ENCODE data around the gene DHRSX.
"Not testable (repeated sequence)": the region's sequence is repeated elsewhere in the genome, so short reads cannot be mapped to it uniquely, and the experiment has no call there.

The DHRSX gene

GRCh38 chrX:2388669-2389068, 112.1 kb downstream of the DHRSX start:
- no peak for DNase-seq

DNA sequence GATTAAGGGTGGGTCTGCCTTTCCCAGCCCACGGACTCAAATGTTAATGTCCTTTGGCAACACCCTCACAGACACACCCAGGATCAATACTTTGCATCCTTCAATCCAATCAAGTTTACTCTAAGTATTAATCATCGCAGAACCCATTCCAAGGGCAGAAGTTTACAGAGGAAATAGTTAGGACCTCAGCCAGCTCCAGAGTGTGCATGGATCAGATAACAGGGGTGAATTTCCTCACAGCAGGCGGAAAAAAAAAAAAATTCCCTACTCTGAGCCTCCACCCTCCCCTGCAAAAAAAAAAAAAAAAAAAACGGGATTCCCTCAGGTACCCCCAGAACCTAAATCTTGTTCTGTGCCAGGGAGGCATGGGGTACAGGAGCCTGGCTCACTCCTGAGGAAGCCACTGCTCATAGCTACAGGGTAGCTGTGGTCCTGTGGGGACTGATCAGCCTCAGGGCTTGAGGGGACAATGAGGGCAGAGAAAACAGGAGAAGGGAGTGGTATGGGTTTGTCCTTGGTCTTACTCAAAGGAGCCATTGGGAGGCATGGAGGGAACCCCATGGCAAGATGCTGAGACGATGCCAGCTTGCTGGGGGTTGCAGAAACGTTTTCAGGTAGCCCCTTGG, 113.0 kb downstream of the DHRSX start:
- DNase-seq = no peak

DNA sequence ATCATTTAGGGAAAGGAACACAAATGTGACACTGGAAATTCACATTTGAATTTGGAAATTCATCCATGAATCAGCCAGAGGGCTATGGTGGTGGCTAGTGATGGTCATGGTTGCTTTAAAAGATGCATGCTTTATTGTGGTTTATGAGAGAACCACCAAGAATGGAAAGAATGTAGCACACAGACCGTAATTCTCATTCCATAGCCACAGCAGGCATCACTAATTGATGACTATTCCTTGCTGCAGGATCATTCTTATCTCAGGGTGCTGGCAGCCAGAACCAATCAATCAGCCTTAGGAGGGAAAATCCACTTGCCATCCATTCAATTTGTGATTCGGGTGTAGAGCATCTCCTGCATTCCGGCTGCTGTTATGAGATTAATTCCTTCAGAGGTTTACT, 115.6 kb downstream of the DHRSX start:
- DNase-seq = no peak

DNA sequence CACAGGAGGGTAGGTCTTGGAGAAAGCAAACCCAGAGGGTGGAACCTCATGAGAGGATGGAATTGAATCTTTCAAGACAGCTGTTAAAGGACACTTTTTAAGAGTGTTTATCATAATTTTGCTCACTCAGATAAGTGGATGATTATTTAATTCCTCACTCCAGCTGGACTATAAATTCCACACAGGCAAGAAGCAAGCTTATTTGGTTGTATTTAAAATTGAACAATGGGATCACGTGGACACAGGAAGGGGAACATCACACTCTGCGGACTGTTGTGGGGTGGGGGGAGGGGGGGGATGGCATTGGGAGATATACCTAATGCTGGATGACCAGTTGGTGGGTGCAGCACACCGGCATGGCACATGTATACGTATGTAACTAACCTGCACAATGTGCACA, 116.3 kb downstream of the DHRSX start:
- no peak for DNase-seq

GRCh38 chrX:2383735-2384134, 117.0 kb downstream of the DHRSX start:
- no peak for DNase-seq

- no peak for DNase-seq
Measured at GRCh38 chrX:2383144-2383543, 117.6 kb downstream of the DHRSX start.

DNA sequence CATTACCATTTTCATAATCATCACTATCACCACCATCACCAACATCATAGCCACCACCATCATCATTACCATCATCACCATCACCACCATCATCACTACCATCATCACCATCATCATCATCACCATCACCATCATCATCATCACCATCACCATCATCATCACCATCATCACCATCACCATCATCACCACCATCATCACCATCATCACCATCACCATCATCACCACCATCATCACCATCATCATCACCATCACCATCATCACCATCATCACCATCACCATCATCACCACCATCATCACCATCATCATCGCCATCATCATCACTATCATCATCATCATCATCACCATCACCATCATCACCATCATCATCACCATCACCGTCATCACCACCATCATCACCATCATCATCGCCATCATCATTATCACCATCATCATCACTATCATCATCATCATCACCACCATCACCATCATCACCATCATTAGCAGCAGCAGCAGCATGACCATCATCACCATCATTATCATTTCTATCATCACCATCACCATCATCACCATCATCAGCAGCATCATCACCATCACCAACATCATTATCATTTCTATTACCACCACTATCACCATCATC, 118.2 kb downstream of the DHRSX start:
- DNase-seq = not testable (repeated sequence)

- no peak for DNase-seq
Measured at GRCh38 chrX:2376166-2376565, 124.6 kb downstream of the DHRSX start.

DNA sequence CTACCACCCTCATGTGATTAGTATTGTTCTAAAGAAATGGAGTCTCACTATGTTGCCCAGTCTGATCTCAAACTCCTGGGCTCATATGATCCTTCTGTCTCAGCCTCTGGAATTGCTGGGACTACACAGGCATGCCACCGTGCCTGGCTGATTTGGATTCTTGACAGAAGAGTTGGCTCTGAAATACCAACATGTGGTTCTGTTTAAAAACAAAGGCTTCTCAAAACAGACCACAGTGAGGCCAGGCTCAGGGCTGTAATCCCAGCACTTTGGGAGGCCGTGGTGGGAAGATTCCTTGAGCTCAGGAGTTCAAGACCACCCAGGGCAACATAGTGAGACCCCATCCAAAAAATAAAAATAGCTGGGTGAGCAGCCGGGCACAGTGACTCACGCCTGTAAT, 126.7 kb downstream of the DHRSX start:
- no peak for DNase-seq

DNA sequence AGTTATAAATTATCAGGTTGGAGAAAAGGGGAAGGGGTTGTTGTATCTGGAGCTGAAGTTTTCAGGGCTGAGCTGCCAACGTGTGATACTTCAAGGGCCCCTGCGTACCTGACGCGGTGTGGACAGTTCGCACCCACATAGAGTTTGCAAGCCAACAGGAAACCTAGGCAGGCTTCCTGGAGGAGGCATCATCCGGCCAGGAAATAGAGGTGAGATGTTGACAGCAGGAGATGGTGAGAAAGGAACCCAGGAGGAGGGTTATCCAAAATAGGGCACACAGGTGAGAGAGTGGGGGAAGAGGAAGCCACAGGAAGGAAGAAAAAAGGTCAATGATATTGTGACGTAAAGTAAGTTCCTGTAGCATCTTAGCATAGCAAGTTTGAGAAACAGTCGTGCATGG, 127.2 kb downstream of the DHRSX start:
- no peak for DNase-seq

DNA sequence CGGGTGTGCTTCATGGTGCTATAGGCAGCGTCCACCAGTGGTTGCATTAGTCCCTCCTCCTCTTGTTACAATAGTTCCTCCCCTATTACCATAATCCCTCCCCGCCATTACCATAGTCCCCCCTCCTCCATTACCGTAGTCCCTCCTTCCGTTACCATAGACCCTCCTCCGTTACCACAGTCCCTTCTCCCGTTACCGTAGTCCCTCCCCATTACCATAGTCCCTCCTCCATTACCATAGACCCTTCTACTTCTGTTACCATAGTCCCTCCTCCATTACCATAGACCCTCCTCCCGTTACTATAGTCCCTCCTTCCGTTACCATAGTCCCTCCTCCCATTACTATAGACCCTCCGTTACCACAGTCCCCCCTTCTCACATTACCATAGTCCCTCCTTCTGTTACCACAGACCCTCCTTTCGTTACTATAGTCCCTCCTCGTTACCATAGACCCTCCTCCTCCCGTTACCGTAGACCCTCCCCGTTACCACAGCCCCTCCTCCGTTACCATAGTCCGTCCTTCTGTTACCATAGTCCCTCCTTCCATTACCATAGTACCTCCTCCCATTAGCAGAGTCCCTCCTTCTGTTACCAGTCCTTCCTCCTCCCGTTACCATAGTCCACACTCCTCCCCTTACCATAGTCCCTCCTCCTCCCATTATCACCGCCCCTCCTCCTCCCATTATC, 129.6 kb downstream of the DHRSX start:
- no peak for DNase-seq

GRCh38 chrX:2370456-2370855, 130.3 kb downstream of the DHRSX start:
- DNase-seq = no peak

DNA sequence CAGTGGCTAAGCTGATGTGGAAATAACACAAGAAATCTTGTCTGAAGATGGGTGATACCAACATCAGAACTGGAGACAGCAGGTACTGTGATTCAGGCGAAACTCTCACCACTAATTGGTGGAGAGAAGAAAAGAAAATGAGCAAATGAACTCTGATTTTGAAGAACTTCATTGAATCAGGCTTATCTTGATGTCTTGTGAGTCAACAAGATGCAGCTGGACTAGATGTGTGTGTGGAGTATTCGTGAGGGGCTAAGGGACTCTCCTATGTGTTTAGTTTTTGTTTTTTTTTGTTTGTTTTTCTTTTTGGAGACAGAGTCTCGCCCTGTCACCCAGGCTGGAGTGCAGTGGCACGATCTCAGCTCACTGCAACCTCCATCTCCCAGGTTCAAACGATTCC, 131.6 kb downstream of the DHRSX start:
- no peak for DNase-seq

GRCh38 chrX:2360731-2361130, 140.0 kb downstream of the DHRSX start:
- no peak for DNase-seq

DNA sequence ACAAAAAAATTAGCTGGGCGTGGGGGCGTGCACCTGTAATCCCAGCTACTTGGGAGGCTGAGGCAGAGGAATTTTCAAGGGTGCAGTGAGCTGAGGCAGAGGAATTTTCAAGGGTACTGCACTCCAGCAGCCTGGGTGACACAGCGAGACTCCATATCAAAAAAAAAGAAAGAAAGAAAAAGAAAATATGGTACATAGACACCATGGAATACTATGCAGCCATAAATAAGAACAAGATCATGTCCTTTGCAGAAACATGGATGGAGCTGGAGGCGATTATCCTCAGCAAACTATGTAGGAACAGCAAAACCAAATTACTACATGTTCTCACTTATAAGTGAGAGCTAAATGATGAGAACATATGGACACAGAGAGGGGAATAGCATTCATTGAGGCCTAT, 141.3 kb downstream of the DHRSX start:
- not testable (repeated sequence) for DNase-seq

DNA sequence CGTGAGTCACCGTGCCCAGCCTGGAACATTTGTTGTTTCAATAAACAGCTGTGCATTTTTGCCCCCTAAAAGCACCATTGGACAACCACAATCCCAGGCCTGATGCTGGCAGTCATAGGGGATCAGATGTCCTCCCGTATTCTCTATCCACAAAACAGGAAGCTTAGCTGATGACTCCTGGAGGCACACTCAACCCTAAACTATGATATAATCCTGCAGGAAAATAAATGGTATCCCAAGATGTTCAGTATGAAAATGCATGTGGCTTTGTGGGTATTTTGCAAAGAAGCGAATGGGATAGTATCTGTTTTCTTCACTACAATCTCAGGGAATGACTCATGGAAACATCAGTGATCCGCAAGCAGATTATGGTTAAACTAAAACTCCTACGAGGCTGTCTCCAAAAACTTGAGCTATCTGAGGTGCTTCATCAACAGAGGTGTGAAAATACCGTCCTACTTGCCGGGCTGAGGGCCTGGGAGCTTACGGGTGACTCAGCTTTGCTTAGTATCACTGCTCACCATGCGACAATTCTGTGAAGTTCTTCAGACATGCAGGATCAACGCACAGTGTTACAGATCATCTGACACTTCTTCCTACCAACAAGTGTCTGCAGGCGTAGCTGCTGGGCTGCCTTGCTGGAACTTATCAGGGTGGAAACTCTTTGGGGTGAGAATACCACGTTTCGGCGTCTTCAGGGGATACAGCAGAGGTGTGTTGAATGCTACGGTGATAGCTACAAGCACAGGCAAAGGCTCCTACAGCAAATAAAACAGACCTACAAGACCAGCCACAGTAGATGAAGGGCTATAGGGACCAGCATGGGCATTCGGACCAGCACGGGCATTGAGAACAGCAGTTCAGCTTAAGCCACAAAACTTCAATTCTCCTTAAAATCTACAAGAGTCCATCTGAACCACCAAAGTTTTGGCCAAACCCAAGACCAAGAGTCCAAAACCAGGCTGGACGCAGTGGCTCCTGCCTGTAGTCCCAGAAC, 148.5 kb downstream of the DHRSX start:
- DNase-seq = no peak

- DNase-seq = no peak
Measured at GRCh38 chrX:2351321-2351720, 149.5 kb downstream of the DHRSX start.

GRCh38 chrX:2350703-2351102, 150.1 kb downstream of the DHRSX start:
- DNase-seq = not testable (repeated sequence)

- not testable (repeated sequence) for DNase-seq
Measured at GRCh38 chrX:2350036-2350435, 150.7 kb downstream of the DHRSX start.

DNA sequence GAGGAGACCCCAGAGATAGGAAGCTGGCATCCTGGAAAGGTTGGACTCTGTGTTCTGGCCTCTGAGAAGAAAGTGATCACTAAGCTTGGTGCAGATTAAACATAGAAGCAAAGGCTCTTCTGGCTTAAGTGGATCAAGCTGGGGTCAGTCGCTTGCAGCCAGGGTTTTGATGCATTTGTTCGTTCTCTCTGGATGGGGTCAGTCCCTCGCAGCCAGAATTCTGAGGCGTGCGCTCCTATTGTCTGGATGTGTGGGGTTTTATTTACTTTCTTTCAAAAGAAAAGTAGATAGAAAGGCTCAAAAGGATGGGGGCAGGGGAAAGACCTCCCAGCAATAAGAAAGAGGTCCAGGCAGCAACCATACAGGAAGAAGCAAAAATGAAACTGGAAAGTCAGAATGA, 152.6 kb downstream of the DHRSX start:
- DNase-seq = no peak

- no peak for DNase-seq
Measured at GRCh38 chrX:2346158-2346557, 154.6 kb downstream of the DHRSX start.

- no peak for DNase-seq
Measured at GRCh38 chrX:2345562-2345961, 155.2 kb downstream of the DHRSX start.

DNA sequence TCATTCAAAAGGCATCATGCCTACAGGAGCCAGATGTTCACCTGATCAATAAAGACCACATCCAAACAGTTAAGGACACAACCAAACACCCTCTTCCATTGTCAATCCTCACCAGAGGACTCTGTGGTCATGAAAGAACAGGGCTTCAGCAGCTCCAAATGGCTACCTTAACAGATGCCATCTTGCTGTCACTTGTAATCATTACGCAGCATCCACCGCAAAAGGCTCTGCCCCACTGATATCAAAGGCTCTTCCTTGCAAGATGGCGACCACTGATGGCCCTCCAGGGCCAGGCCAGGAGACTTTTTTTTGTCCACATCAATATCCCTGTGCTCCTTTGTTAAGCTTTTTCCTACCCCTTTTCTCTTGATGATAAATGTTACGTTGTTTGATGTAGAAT, 157.4 kb downstream of the DHRSX start:
- no peak for DNase-seq

Measured in NCI-H446 (cell line).